ENCODE measurements around the gene THTPA. TPM values are rescaled to one million over a fixed set of nuclear protein-coding genes. Genes with fewer than 3 reads are reported as not detected.
A peak's percentile ranks its signal among the peaks of the same experiment; 100 is the strongest.
"Not testable (repeated sequence)": the region's sequence is repeated elsewhere in the genome, so short reads cannot be mapped to it uniquely, and the experiment has no call there.

Gene THTPA
- total and polyA plus RNA-seq, 2 of the 13 experiments (the other 11 are each of a cell fraction or from before 2014, with no cell fraction given) = 7.4 to 8.7 TPM

DNA sequence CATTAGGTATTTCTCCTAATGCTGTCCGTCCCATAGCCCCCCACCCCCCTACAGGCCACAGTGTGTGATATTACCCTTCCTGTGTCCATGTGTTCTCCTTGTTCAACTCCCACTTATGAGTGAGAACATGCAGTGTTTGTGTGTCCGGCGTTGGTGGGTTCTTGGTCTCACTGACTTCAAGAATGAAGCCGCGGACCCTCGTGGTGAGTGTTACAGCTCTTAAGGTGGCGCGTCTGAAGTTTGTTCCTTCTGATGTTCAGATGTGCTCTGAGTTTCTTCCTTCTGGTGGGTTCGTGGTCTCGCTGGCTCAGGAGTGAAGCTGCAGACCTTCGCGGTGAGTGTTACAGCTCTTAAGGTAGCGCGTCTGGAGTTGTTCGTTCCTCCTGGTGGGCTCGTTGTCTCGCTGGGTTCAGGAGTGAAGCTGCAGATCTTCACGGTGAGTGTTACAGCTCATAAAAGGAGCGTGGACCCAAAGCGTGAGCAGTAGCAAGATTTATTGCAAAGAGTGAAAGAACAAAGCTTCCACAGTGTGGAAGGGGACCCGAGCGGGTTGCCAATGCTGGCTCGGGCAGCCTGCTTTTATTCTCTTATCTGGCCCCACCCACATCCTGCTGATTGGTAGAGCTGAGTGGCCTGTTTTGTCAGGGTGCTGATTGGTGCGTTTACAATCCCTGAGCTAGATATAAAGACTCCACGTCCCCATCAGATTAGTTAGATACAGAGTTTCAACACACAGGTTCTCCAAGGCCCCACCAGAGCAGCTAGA, 27.9 kb downstream of the THTPA start (continued):
- TF ChIP-seq POGK (CRISPR knock-in tag; conservative IDR thresholded peaks at IDR 0.05) = peak; percentile 90
- TF ChIP-seq, protein P1, sequence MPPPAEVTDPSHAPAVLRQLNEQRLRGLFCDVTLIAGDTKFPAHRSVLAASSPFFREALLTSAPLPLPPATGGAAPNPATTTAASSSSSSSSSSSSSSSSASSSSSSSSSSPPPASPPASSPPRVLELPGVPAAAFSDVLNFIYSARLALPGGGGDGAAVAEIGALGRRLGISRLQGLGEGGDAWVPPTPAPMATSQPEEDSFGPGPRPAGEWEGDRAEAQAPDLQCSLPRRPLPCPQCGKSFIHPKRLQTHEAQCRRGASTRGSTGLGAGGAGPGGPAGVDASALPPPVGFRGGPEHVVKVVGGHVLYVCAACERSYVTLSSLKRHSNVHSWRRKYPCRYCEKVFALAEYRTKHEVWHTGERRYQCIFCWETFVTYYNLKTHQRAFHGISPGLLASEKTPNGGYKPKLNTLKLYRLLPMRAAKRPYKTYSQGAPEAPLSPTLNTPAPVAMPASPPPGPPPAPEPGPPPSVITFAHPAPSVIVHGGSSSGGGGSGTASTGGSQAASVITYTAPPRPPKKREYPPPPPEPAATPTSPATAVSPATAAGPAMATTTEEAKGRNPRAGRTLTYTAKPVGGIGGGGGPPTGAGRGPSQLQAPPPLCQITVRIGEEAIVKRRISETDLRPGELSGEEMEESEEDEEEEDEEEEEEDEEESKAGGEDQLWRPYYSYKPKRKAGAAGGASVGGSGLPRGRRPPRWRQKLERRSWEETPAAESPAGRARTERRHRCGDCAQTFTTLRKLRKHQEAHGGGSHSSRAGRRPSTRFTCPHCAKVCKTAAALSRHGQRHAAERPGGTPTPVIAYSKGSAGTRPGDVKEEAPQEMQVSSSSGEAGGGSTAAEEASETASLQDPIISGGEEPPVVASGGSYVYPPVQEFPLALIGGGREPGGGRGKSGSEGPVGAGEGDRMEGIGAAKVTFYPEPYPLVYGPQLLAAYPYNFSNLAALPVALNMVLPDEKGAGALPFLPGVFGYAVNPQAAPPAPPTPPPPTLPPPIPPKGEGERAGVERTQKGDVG (CRISPR knock-in tag; IDR thresholded peaks at IDR 0.05; ENCODE audit: borderline replicate concordance) = peak; percentile 91; the same call in 1 of the 2 replicates
- TF ChIP-seq ZBTB38 (CRISPR knock-in tag; IDR thresholded peaks at IDR 0.05) = peak; percentile 97
- TF ChIP-seq ZNF572 (CRISPR knock-in tag; IDR thresholded peaks at IDR 0.05) = peak; percentile 94
- peak; percentile 89 for TF ChIP-seq ZFP1 (CRISPR knock-in tag; IDR thresholded peaks at IDR 0.05)
- TF ChIP-seq ZNF776 (CRISPR knock-in tag; IDR thresholded peaks at IDR 0.05) = peak; percentile 90
- peak; percentile 93 for TF ChIP-seq ZIK1 (CRISPR knock-in tag; IDR thresholded peaks at IDR 0.05; ENCODE audit: borderline replicate concordance, low read depth)
- TF ChIP-seq HOXA5 (CRISPR knock-in tag; IDR thresholded peaks at IDR 0.05) = peak; percentile 94
- TF ChIP-seq MEIS2 (CRISPR knock-in tag; IDR thresholded peaks at IDR 0.05) = peak; percentile 60
- TF ChIP-seq REST (IDR thresholded peaks at IDR 0.05; ENCODE audit: borderline replicate concordance in 1 of 2, low read depth in 1 of 2, low read length in 2 of 2) = peak in 1 of 2 experiments; percentile 70; a peak in 2 of 4 replicates
- TF ChIP-seq ATAD3A (CRISPR knock-in tag; IDR thresholded peaks at IDR 0.05) = peak; percentile 93
- peak; percentile 75 for TF ChIP-seq FOXA3 (CRISPR knock-in tag; IDR thresholded peaks at IDR 0.05)
- TF ChIP-seq, protein P2, sequence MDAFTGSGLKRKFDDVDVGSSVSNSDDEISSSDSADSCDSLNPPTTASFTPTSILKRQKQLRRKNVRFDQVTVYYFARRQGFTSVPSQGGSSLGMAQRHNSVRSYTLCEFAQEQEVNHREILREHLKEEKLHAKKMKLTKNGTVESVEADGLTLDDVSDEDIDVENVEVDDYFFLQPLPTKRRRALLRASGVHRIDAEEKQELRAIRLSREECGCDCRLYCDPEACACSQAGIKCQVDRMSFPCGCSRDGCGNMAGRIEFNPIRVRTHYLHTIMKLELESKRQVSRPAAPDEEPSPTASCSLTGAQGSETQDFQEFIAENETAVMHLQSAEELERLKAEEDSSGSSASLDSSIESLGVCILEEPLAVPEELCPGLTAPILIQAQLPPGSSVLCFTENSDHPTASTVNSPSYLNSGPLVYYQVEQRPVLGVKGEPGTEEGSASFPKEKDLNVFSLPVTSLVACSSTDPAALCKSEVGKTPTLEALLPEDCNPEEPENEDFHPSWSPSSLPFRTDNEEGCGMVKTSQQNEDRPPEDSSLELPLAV (CRISPR knock-in tag; conservative IDR thresholded peaks at IDR 0.05; ENCODE audit: low read depth) = peak; percentile 89
- peak; percentile 96; the same call in 1 of the 2 replicates for TF ChIP-seq TSC22D2 (CRISPR knock-in tag; IDR thresholded peaks at IDR 0.05; ENCODE audit: borderline replicate concordance)
- peak; percentile 62; the same call in 1 of the 2 replicates for TF ChIP-seq NAIF1 (CRISPR knock-in tag; IDR thresholded peaks at IDR 0.05; ENCODE audit: borderline replicate concordance)
- TF ChIP-seq MEF2D (CRISPR knock-in tag; IDR thresholded peaks at IDR 0.05) = peak; percentile 83
- TF ChIP-seq HMG20A (CRISPR knock-in tag; IDR thresholded peaks at IDR 0.05; ENCODE audit: borderline replicate concordance) = 0 out of 2 replicates have a peak, but pooled peaks have one; percentile 34
- TF ChIP-seq CREM (IDR thresholded peaks at IDR 0.05) = peak; percentile 71; the same call in 1 of the 2 replicates
- not testable (repeated sequence) for TF ChIP-seq CREM (CRISPR knock-in tag; IDR thresholded peaks at IDR 0.05)

All from HepG2 (cell line).